GM21825 (cell line): ENCODE results near the gene ZNF277.

ENCODE experiments used
- ATAC-seq: cut with Tn5 transposase; IDR thresholded peaks from one replicate; pipeline ENCODE4 v1.9.1; 2021; ENCODE audit warnings: mild to moderate bottlenecking, moderate library complexity; ENCODE audit not compliant: unreplicated experiment

Gene ZNF277, protein sequence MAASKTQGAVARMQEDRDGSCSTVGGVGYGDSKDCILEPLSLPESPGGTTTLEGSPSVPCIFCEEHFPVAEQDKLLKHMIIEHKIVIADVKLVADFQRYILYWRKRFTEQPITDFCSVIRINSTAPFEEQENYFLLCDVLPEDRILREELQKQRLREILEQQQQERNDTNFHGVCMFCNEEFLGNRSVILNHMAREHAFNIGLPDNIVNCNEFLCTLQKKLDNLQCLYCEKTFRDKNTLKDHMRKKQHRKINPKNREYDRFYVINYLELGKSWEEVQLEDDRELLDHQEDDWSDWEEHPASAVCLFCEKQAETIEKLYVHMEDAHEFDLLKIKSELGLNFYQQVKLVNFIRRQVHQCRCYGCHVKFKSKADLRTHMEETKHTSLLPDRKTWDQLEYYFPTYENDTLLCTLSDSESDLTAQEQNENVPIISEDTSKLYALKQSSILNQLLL

DNA sequence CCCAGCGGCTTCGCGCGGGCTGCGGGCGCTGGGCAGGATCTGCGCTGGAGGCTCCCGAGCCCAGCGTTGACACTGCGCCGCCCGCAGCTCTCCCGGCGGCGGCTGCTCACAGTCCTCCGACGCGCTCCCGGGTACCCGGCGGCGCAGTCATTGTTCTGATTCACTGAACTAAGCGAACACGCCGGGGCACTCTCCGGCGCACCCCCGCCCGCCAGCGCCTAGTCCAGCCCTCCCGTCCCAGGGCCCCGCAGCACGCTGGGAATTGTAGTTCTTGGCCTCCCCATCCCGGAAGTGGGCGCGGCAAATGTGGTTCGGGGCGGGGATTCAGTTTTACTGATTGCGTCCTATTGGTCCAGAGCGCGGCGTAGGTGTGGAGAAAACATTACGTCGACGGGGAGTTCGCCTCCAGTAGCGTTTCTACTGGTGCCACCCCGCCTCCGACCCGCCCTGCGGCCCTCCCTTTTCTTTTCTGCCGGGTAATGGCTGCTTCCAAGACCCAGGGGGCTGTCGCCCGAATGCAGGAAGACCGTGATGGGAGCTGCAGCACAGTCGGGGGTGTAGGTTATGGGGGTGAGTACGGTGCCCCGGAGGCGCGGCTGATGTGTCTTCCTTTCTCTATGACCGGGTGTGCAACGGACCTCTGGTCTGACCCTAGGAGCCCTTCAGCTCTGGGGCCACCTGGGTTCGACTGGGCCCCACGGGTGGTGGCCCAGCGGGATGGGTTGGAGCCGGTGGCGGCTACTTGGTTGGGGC, at the start of gene ZNF277, which contains the start of gene DOCK4:
Gene ZNF277, plus strand, starts transcription at position 458 of the 753 bp plus-strand sequence. Its CDS starts 22 bp downstream, at position 480.
Gene DOCK4, minus strand, starts transcription at position 162 of the 753 bp plus-strand sequence. CDS start 261 bp downstream, outside the sequence.
- ATAC-seq, result peak; percentile 96

DNA sequence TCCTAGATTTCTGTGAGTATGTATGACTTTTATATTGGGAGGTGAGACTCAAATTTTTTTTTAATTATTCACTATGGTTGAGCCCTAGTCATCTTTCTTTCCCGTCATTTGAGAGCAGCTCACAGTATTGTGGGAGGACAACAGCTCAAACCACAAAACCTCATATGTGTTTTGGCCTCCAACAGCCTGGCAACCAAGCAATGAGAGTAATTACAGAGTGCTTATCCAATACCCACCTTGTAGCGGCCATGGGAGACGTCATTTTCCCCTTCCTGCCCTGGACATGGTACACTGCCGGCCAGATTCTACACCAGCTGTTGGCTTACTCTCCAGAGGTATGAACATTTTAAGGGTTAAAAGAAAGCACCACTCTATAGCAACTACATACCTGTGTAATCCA, 49.4 kb upstream of the ZNF277 start:
- ATAC-seq, result no peak

- no peak for ATAC-seq
These were observed 47.1 kb upstream of the ZNF277 start for GRCh38 chr7:112159351-112159750.

DNA sequence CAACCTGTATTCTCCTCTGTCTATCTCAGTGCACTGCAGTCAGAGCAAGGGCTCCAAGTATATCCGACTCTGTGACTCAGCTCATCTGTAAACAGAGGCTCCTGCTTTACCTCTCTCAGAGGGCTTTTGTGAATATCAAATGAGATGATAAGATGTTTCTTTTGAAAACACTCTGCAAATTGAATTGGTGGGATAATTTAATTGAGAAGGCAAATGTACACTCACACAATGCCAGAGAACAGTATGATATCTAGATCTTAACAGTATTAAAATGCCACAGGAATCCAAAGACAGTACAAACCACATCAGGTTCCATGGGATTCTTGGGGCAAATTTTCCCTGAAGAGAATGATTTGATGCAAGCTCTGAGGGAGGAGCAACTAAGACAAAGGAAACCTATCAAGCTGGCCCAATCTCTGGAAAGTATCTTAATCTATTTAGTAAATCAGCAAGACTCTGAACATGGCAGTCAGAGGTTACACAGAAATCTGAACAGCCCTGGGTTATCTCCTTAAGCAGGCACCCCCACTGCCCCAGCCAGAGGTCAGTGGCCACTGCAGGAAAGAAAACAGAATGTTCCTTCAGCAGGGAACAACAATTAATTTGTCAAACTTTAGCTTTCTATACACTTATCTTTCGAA, 46.2 kb upstream of the ZNF277 start:
- no peak for ATAC-seq

DNA sequence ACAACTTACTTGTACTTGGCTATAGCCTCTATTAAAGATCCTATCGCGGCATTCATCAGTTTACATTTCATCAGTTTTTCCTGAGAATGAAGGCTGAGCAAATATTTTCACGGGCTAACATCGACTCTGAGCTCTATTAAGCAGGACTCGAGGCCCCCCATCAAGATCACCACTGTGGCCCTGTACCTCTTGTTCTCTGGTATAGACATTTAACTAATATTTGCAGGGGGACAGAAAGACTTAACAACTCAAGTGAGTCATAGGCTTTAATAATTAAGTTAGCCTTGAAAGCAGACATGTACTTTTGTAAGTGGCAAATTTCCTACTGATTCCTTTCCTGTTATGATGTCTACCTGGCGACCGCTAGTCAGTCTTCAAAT, 45.7 kb upstream of the ZNF277 start:
- ATAC-seq, result no peak

- no peak for ATAC-seq
These were observed 45.0 kb upstream of the ZNF277 start for GRCh38 chr7:112161253-112162141.

GRCh38 chr7:112162142-112162766, 44.2 kb upstream of the ZNF277 start:
- ATAC-seq, result no peak

DNA sequence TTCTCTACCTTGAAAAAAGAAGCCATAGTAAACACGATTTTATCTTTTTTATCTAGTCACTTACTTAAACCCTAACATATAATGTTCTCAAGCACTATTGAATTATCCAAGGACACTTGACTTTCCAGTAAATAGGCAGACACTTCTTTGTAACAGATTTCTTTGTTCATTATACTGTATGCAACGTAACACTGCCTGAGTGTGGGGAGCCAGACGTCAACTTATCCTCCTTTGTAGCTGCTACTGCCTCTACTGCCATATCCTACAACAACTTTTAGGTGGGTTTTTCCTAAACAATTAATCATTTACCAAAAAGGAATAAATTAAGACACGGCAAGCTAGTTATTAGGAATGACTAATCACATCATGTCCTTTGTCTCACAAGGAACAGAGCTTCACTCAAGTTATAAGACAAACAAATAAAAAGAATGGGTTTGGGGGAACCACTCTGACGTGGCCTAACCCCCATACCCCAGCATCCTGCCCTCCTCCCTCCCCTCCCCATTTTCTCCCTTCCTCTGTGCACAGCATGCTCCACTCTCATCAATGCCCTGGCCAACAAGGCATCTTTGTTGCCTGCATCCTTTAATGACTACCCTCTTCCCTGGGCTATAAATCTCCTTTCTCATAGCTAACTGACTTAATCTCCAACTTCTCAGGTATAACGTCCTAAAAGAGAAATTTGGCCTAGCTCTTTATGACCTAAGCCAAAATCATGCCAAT, 43.5 kb upstream of the ZNF277 start:
- ATAC-seq, result no peak

DNA sequence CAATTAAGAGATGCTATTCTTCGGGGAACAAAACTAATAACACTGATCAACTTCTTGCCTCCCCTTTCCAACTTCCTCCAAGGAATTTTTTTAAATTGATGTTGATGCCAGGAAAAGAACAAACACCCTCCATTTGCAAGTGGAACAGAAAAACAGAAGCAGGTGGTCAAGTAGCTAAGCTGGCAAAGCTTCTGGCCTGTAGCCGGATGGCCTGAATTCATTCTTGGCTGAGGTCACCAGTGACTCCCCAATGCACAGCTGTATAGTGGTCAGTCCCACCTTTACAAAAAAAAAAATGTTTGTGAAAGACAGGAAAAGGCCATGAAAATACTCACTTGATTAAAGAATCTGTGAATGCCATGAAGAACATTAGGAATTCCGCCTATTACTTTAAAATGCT, 39.3 kb upstream of the ZNF277 start:
- ATAC-seq, result no peak

- no peak for ATAC-seq
These were observed 37.6 kb upstream of the ZNF277 start for GRCh38 chr7:112168915-112169314.

DNA sequence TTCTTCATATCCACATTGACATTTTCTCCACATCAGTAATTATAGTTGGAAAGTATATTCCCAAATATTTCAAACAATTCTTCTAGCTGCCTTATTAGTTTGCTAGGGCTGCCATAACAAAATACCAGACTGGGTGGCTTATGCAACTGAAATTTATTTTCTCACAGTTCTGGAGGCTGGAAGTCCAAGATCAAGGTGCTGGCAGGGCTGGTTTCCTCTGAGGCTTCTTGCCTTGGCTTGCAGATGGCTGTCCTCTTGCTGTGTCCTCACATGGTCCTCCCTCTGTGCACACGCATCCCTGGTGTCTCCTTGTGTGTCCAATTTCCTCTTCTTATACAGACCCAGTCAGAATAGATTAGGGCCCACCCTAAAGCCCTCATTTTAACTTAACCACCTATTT, 34.8 kb upstream of the ZNF277 start:
- no peak for ATAC-seq

DNA sequence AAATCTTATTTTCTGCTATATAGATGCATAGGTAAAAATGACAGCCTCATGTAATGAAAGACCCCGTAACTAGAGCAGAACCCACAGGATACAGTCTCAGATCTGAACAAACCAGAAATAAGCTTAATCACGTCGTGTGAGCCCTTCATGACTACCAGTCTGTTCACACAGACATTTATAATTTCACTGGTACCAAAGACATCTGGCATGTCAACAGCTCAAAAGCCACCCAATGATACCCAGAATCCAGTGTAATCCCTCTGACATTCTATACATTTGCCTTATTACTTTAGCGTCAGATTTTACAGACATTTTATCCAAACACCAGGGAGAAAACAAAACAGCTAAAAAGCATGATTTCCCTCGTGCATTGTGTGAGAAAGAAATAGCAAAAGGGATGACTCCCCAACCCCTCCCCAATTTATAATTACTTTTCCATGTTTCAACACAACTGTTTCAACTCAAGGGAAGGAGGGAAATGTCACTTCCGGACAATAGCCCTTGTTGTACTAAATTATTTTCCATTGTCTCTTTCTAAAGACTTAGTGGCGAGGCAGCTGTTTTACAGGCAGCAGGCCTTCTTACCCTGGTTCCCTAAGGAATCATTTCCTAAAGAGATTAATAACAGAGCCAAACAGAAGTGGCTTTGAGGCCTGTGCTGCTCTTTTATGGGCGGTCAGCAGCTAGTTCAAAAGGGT, 33.5 kb upstream of the ZNF277 start:
- ATAC-seq, result no peak

DNA sequence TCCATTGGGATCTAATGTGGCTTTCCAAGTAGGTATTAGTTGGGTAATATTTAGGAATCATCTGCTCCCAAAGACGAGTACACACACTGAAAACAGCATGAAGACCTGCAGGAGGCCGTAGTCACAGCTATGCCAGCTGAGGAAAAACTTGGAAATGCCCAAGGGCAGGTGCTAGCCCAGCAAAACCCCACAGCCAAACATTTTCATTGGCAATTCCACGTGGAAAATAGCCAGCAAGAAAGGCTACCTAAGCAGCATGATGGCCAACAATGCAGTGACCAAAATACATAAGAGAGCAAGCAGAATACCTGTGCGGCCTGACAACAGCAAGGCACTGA, 33.0 kb upstream of the ZNF277 start:
- ATAC-seq, result no peak

GRCh38 chr7:112174192-112174591, 32.3 kb upstream of the ZNF277 start:
- no peak for ATAC-seq

GRCh38 chr7:112176241-112176640, 30.3 kb upstream of the ZNF277 start:
- no peak for ATAC-seq

- no peak for ATAC-seq
These were observed 29.6 kb upstream of the ZNF277 start for GRCh38 chr7:112176693-112177415.

DNA sequence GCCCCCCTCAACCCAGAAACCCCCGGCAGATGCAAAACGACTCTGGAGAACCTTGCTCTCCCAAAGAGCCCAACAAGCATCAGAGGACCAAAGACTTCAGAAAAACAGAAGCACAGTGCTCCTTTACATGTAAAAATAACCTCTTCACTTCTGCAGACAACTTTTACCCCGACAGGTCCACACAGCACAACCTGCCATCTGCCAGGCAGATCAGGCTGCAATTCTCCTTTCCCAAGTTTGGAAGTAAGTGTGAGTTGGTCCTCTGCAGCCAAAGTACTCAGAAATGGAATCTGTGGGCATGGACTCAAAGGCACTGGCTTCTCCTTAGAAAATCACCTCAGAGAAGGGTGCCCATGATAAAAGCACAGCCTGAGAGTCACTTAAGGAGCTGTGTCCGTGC, 26.3 kb upstream of the ZNF277 start:
- ATAC-seq, result no peak

GRCh38 chr7:112182749-112183148, 23.7 kb upstream of the ZNF277 start:
- ATAC-seq, result no peak
